ENCODE results near the gene GRIN2A. TPM values are rescaled to one million over a fixed set of nuclear protein-coding genes. Genes with fewer than 3 reads are reported as not detected.

Gene GRIN2A
- total RNA-seq, 2 experiments from 2014 or later = not detected

Small RNA genes lying within 50 kb of the gene (small RNA-seq; reads per million reads assigned to genes)
- not detected for gene RN7SL493P

Other genes with a start within 250 kb of the GRIN2A start
- gene ATF7IP2, start 203.6 kb upstream of the GRIN2A start, total RNA-seq (2014; rRNA removed; shearing (Covaris generic)) = 27.4 and 28.4 TPM in 2 replicates
- gene ATF7IP2, start 203.6 kb upstream of the GRIN2A start, total RNA-seq (2022) = 34.5 and 46.8 TPM in 2 replicates

Data from OCI-LY7 (cell line).